Measurements from ENCODE around the gene WSCD2.

The WSCD2 gene

DNA sequence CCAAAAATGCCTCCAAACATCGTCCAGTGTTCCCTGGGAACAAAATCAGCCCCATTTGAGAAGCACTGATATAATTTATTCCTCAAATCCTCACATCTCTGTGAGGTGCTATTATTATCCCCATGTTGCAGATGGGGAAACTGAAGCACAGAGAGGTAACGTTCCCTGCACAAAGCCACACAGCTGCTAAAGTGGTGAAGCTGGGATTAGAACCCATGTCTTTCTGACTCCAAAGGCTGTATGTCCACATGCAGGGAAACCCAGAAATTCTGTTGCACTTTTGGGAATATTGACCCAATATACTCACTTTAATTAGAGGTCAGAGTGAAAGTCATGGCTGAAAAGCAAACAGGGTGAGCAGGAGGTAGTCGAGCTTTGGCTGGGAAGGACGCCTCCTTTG is 19.1 kb upstream of the WSCD2 start:
- no peak for DNase-seq

DNA sequence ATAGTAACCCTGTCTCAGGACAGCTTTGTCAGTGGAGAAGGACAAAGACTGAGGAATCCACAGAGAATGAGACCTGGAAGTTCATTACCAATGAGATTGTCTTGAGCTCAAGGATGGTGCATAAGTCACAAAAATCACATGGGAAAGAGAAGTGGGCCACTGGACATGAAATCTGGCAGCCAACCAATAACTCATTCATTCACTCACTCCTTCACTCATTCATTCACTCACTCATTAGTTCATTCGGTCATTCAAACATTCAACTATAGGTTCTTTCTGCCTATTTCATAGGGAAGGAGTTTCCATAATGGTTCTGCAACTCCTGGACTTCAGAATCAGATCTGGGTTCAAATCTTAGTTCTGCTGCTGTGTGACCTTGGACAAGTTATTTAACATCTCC is 18.2 kb upstream of the WSCD2 start:
- no peak for DNase-seq

DNA sequence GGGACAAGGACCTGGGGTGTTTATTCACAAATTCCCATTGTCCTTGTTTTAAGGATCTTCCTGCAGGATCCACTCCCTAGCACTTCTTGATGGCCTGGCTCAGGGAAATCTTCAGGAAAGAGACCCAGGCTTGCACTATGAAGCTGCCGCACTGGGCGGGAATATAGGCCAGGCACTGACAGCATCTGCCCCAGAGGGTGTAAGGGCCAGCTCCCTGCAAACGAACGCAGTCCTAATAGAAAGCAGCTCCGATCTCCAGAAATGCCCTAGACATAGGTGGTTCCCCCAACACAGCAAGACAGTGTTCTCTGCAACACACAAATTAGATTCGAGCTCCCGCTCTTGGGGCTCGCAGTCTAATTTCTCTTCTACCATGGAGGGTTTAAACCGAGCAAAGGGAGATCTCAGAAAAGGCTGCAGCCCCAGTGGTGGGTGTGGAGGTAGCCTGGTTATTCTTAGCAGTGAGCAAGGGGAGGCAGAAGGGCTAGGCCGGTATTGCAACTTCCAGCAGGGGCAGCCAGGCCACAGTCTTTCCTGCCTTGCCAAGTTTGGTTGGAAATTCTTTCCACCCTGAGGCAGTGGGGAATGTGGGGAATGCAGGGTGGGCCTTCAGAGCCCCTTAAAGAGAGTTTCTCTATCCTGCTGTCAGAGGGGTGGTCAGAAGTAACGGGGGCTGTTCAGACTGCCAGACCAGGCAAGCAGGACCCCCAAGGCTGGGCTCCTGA is 16.1 kb upstream of the WSCD2 start:
- DNase-seq: peak; percentile 78

DNA sequence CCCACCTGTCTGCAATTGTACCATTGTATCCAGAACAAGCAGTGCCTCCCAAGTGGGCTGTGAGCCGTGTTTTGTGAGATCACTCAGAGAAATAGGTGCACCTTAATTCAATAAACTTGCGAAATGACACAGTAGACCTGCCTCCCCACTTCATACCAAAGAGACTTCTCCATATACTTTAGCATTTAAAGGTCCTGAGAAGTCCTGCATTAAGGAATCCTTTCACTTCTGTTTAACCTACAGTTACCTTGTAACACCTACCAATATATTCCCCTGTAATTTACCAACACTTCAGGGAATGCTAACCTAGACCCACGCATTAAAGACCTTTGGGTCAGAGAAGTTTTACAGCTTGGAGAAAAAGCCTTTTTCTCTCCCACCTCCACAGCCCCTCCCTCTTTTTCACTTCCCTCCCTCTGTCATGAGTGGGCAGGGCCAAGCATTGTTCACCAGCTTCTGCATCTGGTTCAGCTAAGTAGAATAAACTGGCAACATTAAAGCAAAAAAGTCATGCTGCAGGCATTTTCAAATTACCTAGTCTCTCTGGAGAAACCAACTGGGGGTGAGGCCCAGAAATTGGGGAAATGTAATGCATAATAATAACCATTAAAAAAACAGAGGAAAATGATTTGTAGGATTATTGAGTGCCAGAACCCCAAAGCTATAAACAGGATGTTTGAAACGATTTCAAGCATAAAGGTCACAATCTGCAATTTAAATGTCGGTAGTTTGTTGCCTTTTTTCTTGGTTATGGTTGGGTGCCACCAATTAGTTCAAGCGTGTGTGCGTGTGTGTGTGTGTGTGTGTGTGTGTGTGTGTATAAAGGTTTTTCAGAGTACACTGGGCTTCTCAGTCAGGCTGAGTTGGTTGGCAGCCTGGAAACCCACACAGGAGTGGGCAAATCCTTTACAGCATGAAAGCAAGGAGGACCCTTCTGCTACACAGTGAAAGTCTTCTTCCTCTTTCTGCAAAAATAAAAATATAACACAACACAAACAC is 13.7 kb upstream of the WSCD2 start:
- DNase-seq: peak; percentile 63

DNA sequence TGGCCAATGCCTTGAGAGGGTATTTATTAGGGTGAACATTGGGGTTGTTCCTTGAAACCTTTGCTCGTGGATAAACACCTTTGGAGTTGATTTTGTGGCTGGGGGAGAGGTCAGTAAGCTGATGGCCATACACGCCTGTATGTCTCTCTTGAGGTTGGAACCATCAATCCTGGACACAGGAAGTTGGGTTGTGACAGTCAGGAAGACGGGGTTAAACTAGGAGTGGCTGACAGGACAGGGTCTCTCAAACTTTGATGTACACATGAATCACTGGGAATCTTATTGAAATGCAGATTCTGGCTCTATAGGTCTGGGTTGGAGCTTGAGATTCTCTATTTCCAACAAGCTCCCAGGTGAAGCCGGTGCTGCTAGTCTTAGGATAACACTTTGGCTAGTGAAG is 12.8 kb upstream of the WSCD2 start:
- DNase-seq: no peak

DNA sequence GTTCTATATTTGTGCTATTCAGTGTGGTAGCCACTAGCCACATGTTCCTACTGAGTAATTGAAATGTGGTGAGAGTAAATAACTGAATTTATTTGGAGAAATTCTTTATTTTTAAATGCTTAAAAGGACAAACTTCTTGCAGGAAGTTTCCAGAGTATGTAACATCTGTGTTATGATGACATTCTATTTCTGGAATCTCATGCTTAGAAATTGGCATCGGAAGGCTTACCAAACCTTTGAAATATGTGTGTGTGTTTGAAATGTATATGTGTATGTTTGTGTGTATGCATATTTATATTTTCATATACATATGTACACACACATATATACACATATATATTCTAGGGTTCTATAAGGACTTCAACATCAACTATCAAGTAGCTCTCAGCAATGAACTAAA is 12.4 kb upstream of the WSCD2 start:
- no peak for DNase-seq

DNA sequence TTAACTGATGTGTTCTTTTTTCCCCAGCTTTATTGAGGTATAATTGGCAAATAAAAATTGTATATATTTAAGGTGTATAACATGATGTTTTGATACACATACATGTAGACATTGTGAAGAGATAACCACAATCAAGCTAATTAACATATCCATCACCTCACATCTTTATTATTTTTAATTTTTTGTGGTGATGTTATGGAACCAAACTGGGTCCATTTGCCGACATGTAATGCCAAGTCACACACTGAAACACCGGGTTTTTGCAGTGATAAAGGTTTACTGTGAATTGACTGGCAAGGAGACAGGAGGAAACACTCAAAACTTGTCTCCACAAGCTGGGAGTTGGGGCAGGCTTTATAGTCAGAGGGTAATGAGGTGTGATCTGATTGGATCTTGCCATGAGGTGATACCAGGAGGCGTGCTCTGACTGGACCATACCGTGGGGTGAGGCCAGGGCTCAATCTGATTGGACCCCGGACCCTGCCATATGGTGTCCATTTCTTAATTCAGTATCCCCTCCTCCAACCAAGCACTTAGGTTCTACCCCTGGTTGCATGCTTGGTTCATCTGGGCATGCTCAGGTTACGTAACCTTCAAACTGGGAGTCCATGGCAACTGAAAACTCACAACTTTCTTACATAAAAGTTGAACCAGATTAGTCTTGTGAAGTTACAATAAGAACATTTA is 11.8 kb upstream of the WSCD2 start:
- DNase-seq: no peak

DNA sequence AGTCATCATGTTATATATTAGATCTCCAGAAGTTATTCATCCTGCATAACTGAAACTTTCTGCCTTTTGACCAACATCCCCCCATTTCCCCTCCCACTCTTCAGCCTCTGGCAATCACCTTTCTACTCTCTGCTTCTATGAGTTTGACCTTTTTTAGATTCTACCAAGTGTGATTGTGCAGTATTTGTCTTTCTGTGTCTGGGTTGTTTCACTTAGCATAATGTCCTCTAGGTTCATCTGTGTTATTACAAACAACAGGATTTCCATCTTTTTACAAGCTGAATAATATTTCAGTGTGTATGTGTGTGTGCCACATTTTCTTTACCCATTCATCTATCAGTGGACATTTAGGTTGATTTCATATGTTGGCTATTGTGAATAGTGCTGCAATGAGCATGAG is 11.2 kb upstream of the WSCD2 start:
- no peak for DNase-seq

DNA sequence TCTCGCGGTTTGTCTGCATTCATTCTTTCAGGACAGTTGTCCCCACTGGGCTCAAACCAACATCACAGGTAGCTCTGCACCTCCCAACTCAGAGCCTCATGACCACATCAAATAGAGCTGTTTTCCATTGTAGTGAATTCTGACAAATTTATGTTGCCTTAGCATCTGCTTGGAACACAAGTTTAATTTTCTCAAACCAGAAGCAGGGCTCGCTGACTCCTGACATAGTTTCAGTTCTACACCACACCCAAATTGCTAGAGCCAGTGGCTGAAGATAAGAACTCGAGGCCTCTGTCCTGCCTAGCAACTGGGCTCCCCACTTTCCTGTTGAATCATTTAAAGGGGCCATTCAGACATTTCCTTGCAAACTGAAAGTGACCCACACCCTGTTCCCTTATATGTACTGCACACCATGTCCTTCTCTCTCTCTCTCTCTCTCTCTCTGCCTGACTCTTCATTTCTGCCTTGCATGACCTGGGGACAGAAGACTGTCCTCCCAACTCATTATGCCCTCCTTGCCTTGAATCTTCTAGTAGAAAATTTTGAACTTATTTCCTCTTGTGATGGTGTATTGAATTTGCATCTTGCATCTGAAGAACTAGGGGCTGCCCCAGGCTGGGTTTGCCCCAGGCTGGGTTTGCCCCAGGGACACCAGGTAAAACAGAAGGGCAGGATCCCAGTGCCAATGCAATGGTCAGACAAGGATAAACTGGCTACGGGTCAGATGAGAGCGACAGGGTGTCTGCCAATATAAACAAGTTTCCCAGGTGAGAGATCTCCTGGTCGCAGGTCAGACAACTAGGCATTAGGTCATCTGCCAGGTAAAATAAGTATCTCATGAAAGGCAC is 9.7 kb upstream of the WSCD2 start:
- no peak for DNase-seq

DNA sequence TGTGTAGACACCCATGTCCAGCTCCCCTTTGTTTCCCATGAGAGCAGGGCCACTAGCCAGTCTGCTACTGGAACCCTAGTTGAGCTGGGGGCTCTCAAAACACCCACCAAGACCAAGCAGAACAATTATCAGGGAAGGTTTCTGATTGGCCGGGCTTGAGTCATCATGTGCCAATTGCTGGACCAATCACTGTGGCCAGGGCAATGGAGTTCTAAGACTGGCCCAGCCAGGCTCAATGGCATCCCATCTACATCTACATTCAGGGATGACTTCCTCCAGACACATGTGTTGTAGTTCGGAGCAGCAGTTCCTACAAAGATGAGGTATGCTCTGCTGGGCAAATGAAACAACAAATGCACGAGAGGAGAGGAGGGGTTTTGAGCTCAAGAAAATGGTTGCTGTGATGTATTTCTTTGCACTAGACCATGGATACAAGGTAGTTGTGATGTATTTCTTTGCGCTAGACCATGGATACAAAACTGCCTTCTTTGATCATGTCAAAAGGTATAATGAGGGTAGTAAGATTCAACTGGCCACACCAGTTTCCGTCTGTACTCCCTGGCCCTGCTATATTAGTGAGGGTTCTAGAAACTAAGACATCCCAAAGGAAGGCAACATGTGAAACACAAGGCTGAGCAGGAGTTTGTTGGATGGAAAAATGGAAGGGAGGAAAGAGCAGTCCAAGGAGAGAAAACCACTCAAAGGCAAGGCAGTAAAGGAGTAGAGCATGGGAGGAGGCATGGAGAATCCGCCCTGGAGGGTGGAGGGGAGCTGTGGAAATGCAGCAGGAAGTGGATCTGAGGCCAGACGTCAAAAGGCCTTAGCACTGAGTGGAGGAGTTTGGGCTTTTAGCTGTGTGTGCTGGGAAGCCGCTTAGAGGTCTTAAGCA is 8.9 kb upstream of the WSCD2 start:
- no peak for DNase-seq

DNA sequence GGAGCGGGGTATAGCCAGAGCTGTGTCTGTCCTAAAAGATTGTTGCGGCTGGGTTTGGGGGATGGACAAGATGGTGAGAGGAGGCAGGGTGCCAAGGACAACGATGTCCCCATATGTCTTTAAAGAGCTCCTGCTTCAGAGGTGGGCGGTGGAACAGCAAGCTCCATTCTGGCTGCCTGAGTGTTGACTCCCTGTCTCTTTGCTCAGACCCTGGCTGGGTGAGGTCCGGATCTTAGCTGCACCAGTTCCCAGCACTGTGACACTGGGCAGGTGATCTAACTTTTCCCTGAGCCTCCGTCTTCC is 8.3 kb upstream of the WSCD2 start:
- no peak for DNase-seq

DNA sequence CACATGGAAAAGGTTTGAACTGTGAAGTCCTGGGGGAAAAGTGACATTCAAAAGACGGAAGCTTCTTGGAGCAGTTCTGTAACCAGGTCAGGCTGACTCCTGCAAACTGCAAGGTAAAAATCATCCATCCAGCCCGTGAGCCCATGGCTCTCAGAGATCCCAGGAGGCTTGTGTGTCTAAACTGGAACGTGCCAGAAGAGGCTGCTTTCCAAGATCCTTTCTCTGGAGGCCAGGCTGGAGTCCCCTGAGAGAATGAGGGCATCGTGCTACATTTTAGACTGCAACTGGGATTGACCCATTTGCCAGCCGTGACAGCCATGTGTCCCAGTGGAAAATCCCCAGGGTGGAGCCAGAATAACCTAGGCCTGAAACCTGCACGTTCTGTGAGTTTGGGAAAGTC is 7.8 kb upstream of the WSCD2 start:
- DNase-seq: no peak

DNA sequence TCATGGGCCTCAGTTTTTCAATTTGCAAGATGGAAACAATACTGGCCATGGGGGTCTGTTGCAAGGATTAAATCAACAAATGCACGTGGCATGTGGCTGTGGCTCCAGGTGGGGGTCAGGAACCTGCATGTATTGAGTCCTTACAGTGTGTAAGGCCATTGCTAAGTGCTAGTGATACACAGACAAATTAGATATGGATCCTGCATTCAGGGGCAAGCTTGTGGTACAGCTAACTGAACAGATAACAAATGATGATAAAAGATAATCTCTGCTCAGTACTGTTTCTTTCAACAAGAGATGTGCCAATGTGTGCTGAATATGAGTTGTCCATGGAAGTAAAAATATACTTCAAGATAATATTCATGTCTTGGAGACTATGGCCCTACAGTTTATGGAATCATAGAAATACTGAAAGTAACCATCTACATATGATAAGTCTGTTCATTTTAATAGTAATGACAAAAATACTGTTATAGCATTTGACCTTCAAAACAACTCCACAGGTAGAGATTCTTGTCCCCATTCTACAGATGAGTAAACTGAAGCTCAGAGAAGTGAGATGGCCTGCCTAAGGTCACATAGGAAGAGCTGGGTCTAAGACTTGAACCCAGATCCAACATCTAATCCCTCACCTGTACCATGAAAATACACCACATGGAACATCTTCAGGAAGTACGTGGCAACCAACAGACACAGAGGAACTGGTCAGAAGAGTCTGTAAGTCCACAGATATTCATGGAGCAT is 7.2 kb upstream of the WSCD2 start:
- no peak for DNase-seq

DNA sequence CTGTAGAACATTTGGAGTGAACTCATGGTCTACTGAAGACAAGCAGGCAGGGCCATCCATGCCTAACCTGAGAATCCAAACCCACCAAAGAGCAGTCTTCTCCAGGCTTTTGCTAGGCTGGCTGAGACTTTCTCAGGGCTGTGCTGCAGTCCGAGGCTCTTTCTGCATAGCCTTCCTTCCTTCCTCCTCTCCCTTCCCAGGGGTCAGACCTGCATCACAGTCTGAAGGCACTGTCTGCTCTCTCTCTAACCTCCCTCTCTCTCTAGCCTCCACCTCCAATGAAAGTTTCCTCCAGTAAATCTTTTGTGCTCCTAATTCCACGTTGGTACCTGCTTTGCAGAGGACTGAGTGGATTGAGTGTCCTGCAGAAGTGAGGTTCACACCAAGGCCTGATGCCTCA is 6.4 kb upstream of the WSCD2 start:
- DNase-seq: no peak

DNA sequence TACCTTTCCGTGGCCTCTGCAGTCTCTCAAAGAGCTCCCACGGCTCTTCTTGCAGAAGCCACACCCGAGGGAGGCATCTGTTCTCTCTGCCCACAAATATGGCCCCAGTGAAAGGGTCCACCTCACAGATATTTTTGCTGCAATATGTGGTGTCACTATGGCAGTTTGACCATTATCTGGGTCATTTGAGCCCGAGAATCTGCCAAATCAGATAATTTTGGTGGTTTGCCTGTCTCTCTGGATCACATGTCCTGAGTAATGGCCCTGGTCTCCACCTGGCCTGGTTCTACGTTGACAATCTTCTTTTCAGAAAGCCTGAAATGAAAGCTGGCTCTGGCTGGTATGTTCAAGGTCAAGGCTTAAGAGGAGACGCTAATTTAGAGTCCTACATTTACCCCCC is 5.7 kb upstream of the WSCD2 start:
- no peak for DNase-seq

DNA sequence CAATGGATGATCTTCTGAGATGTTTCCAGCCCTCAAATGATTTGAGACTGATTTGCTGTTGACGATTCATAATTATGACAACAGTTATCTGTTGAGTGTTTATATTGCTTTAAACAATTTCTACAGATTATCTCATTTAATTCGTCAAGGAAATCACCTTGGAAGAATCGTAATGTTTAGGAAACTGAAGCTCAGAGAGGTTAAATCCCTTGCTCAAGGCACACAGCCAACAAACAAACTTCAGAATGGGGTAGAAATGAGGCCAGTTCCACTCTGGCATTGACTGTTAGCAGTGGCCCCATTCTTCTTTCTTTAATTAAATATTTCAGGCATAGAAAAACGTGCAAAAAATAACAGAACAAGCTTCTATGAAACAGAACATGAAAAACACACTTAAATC is 4.0 kb upstream of the WSCD2 start:
- no peak for DNase-seq

DNA sequence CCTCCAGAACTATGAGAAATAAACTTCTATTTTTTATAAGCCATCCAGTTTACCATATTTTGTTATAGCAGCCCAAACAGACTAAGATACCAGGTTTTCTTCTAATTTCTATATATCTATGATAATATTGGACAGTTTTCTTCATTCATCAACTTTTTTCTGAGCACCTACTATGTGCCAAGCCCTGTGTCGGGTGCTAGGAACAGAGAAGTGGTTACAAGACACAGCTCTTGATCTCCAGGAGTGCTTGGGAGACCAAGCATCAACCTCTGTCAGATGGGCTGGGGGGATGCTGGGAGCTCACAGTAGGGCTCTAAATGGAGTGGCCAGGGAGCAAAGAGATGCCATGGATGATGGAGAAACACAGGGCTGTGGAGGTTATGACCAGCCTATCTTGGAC is 2.9 kb upstream of the WSCD2 start:
- DNase-seq: no peak

DNA sequence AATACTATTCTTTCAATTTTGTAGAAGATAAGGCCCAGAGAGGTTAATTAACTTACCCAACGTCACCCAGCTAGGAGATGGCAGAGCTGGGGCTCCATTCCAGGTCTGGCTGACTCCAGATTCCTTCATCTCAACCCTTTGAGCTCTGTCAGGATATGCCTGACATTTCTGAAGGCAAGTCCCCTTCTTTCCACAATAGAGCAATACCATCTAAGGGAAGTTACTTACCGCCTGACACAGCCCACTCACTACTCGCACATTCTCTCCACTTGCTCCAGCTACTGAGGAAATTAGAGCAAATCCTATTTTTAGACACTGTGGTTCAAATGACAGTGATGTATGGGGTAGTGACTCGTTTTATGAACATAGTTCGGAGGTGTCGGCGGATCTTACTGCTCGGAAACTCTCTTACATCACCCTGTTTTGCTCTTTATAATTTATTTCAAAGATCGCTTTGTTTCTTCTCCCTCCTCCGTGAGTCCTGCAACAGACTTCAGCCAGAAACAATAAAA is 2.0 kb upstream of the WSCD2 start:
- DNase-seq: no peak

DNA sequence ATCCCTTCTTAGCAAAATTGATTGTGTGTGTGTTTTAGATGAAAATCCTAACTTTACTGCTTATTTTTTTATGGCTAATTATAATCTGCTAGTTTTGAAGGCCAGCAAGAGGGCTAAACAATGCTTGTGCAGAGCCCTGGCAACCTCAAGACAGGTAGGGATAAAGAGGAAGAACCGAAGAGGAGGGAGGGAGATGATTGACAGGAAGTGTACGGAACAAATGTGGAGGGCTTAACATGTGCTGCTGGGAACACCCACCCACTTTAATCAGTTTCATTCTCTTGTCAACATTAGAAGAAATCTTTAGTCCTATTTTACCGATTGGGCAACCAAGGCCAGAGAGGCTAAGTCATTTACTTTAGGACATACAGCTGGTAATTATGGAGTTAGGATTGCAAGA is 1.4 kb upstream of the WSCD2 start:
- no peak for DNase-seq

DNA sequence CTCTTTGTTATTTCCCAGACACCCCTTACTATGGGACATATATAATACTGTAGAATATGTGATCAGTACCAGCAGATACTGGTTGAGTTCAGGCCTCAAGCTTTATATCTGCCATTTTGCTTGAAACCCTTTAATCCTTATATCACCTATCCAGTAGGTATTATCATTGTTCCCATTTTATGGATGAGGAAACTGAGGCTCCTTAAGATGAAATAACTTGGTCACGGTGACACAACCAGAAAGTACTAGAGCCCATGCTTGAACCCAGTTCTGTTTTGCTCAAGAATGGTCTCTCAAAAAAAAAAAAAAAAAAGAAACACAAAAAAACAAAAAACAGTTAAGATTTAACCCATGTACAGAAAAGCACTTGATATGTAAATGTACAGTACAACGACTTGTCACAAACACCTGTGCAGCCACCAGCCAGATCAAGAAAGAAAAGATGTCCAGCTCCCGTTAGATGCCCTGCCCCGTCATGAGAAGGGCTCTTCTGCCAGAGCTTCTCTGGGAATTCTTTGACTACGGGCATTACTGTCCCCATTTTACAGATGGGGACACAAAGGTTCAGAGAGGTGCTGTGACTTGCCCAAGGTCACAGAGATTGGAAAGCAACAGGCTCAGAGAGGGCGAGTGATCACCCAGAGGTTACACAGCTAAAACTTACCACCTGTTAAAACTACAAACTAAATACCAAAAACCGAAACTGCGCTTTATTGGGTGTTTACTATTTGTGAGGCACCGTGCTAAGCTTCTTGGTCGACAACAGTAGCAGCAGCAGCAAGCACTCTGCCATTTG is 669 bp upstream of the WSCD2 start:
- DNase-seq: no peak

Data from right forelimb (tissue), 1 donor.